Caco-2 (cell line): Measurements from ENCODE around the gene MSX1. TPM values are rescaled to one million over a fixed set of nuclear protein-coding genes. Genes with fewer than 3 reads are reported as not detected.

ENCODE experiments used
- BruUV-seq: library from RNA; stranded (reverse); fragments of 400-500 nt; replicated peaks from 2 replicates; lab custom pipeline; 2021; lab: Mats Ljungman, UMichigan
- CTCF ChIA-PET: fragments of 300-600 bp; sonication (Branson Sonifier 250); formaldehyde crosslinking; loops from one replicate; lab custom pipeline; 2022; ENCODE audit warnings: antibody characterized with exemption; lab: Charles Lee
- POLR2A ChIA-PET: fragments of 300-600 bp; sonication (Branson Sonifier 250); formaldehyde crosslinking; loops from one replicate; lab custom pipeline; 2022; ENCODE audit warnings: antibody characterized with exemption; lab: Charles Lee
- DNase-seq, 2 experiments: peaks; one replicate each; pipeline versions ENCODE4 v3.0.0 to v3.0.0-alpha.2; 2020 to 2022
- H3K27me3 ChIP-seq: replicated peaks from 2 replicates; pipeline ENCODE4 v1.6.0; 2011; ENCODE audit warnings: low read length; ENCODE audit not compliant: control insufficient read depth, insufficient read depth
- H3K36me3 ChIP-seq: 2 replicates; pipeline ENCODE4 v1.5.1; 2011; ENCODE audit warnings: low read length; ENCODE audit not compliant: control insufficient read depth, insufficient read depth
- H3K4me1 ChIP-seq: fragments of 250-450 bp; sonication (Bioruptor Pico); 2 replicates; pipeline ENCODE4 v1.5.1; 2020; ENCODE audit warnings: mild to moderate bottlenecking
- H3K4me3 ChIP-seq: 2 replicates; pipeline ENCODE4 v1.5.1; 2011; ENCODE audit warnings: low read depth, mild to moderate bottlenecking, control low read depth, low read length
- H3K9me3 ChIP-seq: fragments of 250-450 bp; sonication (Bioruptor Pico); 2 replicates; pipeline ENCODE4 v1.5.1; 2020; ENCODE audit warnings: mild to moderate bottlenecking, moderate library complexity
- H3K27ac Mint-ChIP-seq: one replicate; pipeline ENCODE4 v1.8.0; 2022; ENCODE audit warnings: mixed read lengths; ENCODE audit not compliant: unreplicated experiment
- H3K27me3 Mint-ChIP-seq: one replicate; pipeline ENCODE4 v1.8.0; 2022; ENCODE audit warnings: mixed read lengths; ENCODE audit not compliant: insufficient read depth, unreplicated experiment
- H3K36me3 Mint-ChIP-seq: one replicate; pipeline ENCODE4 v1.8.0; 2022; ENCODE audit warnings: mild to moderate bottlenecking, mixed read lengths; ENCODE audit not compliant: insufficient read depth, unreplicated experiment
- H3K4me1 Mint-ChIP-seq: one replicate; pipeline ENCODE4 v1.8.0; 2022; ENCODE audit warnings: low read depth, mixed read lengths; ENCODE audit not compliant: unreplicated experiment
- H3K4me3 Mint-ChIP-seq: one replicate; pipeline ENCODE4 v1.8.0; 2022; ENCODE audit warnings: mild to moderate bottlenecking, moderate library complexity, mixed read lengths; ENCODE audit not compliant: unreplicated experiment
- H3K9me3 Mint-ChIP-seq: one replicate; pipeline ENCODE4 v1.8.0; 2022; ENCODE audit warnings: mixed read lengths; ENCODE audit not compliant: unreplicated experiment
- intact Hi-C: fragments of 100-400 bp; cut with micrococcal nuclease; formaldehyde crosslinking; loops from one replicate; pipeline ENCODE4 v1.10.0; 2022; ENCODE audit not compliant: unreplicated experiment
- total RNA-seq: library from RNA; stranded (reverse); gene quantifications from 2 replicates; pipeline ENCODE4 v1.2.3, GENCODE V29; 2022
- TF ChIP-seq, protein P1 (sequence below), 2 experiments: fragments of 200-600 bp in 1 of 2; IDR thresholded peaks; 1 replicate in 1 of 2; 2 replicates in 1 of 2; pipeline versions ENCODE4 v1.5.1 to v1.8.0; 2011 to 2022; ENCODE audit warnings: antibody characterized with exemption in 1 of 2, control low read depth in 1 of 2, inconsistent platforms in 1 of 2, low read depth in 1 of 2, low read length in 1 of 2, mild to moderate bottlenecking in 1 of 2, moderate library complexity in 1 of 2; ENCODE audit not compliant: insufficient read depth in 1 of 2, severe bottlenecking in 1 of 2, unreplicated experiment in 1 of 2

MSX1 gene
- total RNA-seq, 1 experiment from 2014 or later: 35.1 TPM

DNA sequence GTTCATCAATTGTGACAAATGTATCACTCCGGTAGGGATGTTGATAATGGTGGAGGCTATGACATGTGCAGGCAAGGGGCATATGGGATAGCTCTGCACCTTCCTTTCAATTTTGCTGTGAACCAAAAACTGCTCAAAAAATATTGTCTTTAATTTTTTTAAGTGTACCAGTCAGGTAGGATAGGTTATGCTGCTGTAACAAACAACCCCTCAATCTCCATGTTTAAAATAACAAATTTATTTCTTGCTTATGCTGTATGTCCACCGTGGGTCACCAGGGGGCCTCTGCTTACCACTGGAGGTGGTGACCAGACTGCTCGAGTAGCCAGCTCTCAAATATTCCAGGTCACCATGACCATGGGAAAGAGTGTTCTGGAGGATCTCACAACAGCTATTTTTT lies 23.4 kb upstream of the MSX1 start:
- Mint-ChIP-seq H3K9me3 (no peaks in the 10 kb centered on the region), H3K4me3 (no peak overlapping the region), H3K36me3 (no peaks in the 10 kb centered on the region), H3K27me3 (no peaks in the 10 kb centered on the region), H3K27ac (no peak overlapping the region), H3K4me1 (peaks cover 9% of the 10 kb centered on the region)
- TF ChIP-seq, protein P1, sequence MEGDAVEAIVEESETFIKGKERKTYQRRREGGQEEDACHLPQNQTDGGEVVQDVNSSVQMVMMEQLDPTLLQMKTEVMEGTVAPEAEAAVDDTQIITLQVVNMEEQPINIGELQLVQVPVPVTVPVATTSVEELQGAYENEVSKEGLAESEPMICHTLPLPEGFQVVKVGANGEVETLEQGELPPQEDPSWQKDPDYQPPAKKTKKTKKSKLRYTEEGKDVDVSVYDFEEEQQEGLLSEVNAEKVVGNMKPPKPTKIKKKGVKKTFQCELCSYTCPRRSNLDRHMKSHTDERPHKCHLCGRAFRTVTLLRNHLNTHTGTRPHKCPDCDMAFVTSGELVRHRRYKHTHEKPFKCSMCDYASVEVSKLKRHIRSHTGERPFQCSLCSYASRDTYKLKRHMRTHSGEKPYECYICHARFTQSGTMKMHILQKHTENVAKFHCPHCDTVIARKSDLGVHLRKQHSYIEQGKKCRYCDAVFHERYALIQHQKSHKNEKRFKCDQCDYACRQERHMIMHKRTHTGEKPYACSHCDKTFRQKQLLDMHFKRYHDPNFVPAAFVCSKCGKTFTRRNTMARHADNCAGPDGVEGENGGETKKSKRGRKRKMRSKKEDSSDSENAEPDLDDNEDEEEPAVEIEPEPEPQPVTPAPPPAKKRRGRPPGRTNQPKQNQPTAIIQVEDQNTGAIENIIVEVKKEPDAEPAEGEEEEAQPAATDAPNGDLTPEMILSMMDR (IDR thresholded peaks at IDR 0.05; ENCODE audit: insufficient read depth in 1 of 2, low read depth in 1 of 2, low read length in 1 of 2, severe bottlenecking in 1 of 2, unreplicated experiment in 1 of 2): no peak
- POLR2A ChIA-PET: no interaction called here
- no peak for DNase-seq
- no TSS peak for BruUV-seq
- H3K27me3 ChIP-seq: no peaks in the 10 kb centered on the region
- H3K9me3 ChIP-seq: no peaks in the 10 kb centered on the region
- H3K4me3 ChIP-seq: no peak overlapping the region
- CTCF ChIA-PET: no interaction called here
- H3K36me3 ChIP-seq: no peaks in the 10 kb centered on the region
- intact Hi-C loops: no loop called here
- no peaks in the 10 kb centered on the region for H3K4me1 ChIP-seq

- intact Hi-C loops: no loop called here
- H3K4me3 ChIP-seq: no peak overlapping the region
- ChIA-PET POLR2A (no interaction called here), CTCF (no interaction called here)
- H3K36me3 ChIP-seq: no peaks in the 10 kb centered on the region
- DNase-seq: no peak
- Mint-ChIP-seq H3K4me1 (peaks cover 9% of the 10 kb centered on the region), H3K4me3 (no peak overlapping the region), H3K9me3 (no peaks in the 10 kb centered on the region), H3K27ac (no peak overlapping the region), H3K36me3 (no peaks in the 10 kb centered on the region), H3K27me3 (no peaks in the 10 kb centered on the region)
- H3K27me3 ChIP-seq: no peaks in the 10 kb centered on the region
- TF ChIP-seq, protein P1 (IDR thresholded peaks at IDR 0.05; ENCODE audit: insufficient read depth in 1 of 2, low read depth in 1 of 2, low read length in 1 of 2, severe bottlenecking in 1 of 2, unreplicated experiment in 1 of 2): no peak
- no peaks in the 10 kb centered on the region for H3K9me3 ChIP-seq
- no peaks in the 10 kb centered on the region for H3K4me1 ChIP-seq
- no TSS peak for BruUV-seq
Observed at GRCh38 chr4:4837316-4837715, 22.1 kb upstream of the MSX1 start.

DNA sequence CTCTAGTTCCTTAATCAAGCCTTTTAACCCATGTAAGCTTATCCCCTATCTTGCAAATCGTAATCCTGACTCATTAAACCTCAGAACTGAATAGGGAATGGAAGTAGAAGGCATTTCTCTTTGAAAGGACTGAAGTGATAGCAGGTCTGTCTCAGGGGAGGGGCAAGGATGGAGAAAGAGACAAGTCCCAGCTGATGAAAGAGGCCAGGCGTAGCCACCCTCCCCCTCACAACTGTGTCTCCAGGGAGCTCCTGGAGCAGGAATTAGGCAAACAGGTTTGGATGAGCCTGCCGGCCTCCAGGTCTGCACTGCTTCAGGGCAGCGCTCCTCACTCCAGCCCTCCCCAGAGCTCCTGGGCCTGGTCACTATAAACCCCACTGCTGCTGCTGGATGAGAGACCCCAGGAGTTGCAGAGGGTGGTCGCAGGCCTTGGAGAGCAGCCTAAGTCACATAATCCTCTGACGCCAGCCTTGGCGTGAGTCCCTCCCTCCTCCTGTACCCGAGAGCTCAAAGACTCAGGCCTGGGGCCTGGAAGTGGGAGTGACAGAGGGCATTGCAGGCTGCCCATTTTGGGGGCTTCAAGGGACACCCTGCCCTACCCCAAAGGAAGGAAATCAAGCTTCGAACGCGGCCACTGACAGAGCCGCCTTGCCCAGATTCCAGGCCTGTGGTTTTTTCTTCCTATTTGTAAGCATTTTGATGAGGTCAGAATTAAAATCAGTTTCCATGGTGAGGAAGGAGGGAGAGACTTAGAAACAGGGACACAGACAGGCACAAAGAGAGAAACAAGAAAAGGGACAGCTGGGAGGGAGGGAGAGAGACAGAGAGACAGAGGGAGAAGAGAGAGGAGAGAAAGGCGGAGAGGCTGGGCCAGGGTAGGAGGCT lies 21.2 kb upstream of the MSX1 start:
- no peak overlapping the region for H3K4me3 Mint-ChIP-seq
- no peaks in the 10 kb centered on the region for H3K9me3 Mint-ChIP-seq
- ChIA-PET POLR2A (no interaction called here), CTCF (no interaction called here)
- no peak overlapping the region for H3K27ac Mint-ChIP-seq
- BruUV-seq: no TSS peak
- no peaks in the 10 kb centered on the region for H3K36me3 Mint-ChIP-seq
- H3K4me1 Mint-ChIP-seq: peaks cover 9% of the 10 kb centered on the region
- H3K4me1 ChIP-seq: no peaks in the 10 kb centered on the region
- H3K27me3 ChIP-seq: no peaks in the 10 kb centered on the region
- TF ChIP-seq, protein P1 (IDR thresholded peaks at IDR 0.05; ENCODE audit: insufficient read depth in 1 of 2, low read depth in 1 of 2, low read length in 1 of 2, severe bottlenecking in 1 of 2, unreplicated experiment in 1 of 2): no peak
- H3K4me3 ChIP-seq: no peak overlapping the region
- H3K27me3 Mint-ChIP-seq: no peaks in the 10 kb centered on the region
- intact Hi-C loops: no loop called here
- no peaks in the 10 kb centered on the region for H3K9me3 ChIP-seq
- H3K36me3 ChIP-seq: no peaks in the 10 kb centered on the region
- DNase-seq: no peak
